GM21423 (cell line): ENCODE data around the gene RUNX2.

Source experiments
- ATAC-seq: cut with Tn5 transposase; IDR thresholded peaks from one replicate; pipeline ENCODE4 v1.9.1; 2021; ENCODE audit warnings: mild to moderate bottlenecking, moderate library complexity; ENCODE audit not compliant: unreplicated experiment

The RUNX2 gene

GRCh38 chr6:45637611-45638257 lies 309.6 kb downstream of the RUNX2 start:
- ATAC-seq, result no peak

GRCh38 chr6:45640081-45640491 lies 312.0 kb downstream of the RUNX2 start:
- ATAC-seq, result no peak

DNA sequence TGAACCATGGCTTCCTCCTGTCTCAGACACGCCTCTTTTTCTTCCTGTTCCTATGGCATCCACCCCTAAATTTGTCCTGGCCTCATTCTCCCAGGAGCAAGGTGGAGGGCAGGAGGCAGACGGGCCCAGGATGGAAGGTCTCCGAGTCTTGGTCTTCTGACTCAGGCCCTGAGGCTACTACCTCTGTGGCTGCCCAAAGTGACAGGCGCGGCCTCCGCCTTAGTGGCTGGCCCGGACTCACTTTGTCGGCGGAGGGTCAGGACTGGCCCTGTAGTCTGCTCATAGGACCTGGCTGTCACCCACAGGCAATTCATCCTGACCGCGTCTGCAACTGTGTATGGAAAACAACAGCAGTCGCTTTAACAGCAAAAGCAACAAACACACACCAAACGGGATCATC lies 312.7 kb downstream of the RUNX2 start:
- no peak for ATAC-seq

GRCh38 chr6:45642331-45643125 lies 314.4 kb downstream of the RUNX2 start:
- ATAC-seq, result no peak

GRCh38 chr6:45643126-45643525 lies 315.0 kb downstream of the RUNX2 start:
- no peak for ATAC-seq

- ATAC-seq, result no peak
Observed at GRCh38 chr6:45644720-45645119, 316.6 kb downstream of the RUNX2 start.

DNA sequence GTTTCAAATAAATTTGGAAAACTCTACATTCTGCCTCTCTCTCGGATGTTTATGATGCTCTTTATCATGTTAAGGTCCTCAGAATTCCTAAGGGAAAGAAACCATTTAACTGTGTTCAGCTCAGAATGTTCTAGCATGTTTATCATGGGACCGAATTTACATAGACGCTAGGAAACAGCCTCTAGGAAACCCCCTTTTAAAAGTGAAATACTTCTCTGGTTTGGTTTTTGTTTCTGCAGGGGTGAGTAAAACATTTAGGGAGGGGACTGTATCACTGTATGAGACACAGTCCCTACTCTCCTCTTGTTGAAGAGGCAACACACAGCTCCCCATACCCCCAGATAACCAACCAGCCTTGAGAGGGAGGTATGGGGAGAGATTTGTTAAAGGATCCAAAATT lies 317.2 kb downstream of the RUNX2 start:
- ATAC-seq, result no peak

- ATAC-seq, result no peak
Observed at GRCh38 chr6:45647341-45648261, 319.5 kb downstream of the RUNX2 start.

GRCh38 chr6:45648262-45648620 lies 320.1 kb downstream of the RUNX2 start:
- ATAC-seq, result no peak

DNA sequence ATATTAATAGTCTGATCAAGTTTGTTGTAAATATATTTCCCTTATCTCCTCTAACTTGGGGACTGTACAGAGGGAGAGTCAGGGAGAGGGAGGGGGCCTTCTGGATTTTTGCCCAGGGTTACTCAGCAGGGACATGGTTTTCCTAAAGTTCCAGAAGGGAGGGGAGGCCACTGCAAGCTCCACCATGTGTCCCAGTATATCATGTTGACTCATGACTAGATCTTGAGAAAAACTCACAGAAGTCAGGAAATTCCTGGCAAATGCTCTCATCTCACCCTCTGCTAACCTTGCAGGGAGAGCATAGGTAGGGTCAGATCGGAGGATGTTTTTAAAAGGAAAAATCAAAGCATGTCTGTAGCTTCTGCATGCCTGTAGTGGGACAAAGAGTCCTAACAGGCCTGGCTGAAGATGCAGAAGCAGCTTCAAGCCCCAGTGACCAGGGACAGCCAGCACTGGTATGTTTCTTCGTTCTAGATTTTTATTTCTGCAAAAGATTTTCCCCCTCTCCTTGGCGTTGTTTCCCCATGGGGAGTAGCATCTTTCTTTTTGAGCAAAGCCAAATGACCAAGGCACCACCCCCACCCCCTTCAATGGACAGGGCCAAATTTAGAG lies 322.5 kb downstream of the RUNX2 start:
- ATAC-seq, result no peak

GRCh38 chr6:45651301-45651700 lies 323.2 kb downstream of the RUNX2 start:
- ATAC-seq, result no peak

- ATAC-seq, result no peak
Observed at GRCh38 chr6:45652416-45652815, 324.3 kb downstream of the RUNX2 start.

- no peak for ATAC-seq
Observed at GRCh38 chr6:45653117-45653883, 325.2 kb downstream of the RUNX2 start.

DNA sequence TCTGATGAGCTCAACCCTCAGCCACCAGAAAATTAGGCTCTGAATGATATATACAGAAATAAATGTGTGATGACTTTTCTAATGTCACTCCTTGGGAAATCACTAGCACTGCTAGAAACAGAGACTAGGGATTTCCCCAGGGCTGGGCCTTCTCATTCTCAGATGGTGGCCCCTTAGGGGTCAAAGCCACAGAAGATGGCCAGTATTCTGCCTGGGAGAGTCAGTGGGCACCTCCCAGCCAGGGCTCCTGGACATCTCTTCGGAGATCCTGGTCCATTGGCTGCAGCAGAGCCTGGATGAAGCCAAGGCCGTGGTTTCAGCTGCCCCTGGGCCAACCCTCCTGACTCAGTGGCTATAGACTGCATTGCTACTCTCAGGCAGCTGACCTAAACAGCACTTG lies 326.5 kb downstream of the RUNX2 start:
- no peak for ATAC-seq

- ATAC-seq, result no peak
Observed at GRCh38 chr6:45655745-45656476, 327.8 kb downstream of the RUNX2 start.

- no peak for ATAC-seq
Observed at GRCh38 chr6:45657226-45657625, 329.1 kb downstream of the RUNX2 start.

DNA sequence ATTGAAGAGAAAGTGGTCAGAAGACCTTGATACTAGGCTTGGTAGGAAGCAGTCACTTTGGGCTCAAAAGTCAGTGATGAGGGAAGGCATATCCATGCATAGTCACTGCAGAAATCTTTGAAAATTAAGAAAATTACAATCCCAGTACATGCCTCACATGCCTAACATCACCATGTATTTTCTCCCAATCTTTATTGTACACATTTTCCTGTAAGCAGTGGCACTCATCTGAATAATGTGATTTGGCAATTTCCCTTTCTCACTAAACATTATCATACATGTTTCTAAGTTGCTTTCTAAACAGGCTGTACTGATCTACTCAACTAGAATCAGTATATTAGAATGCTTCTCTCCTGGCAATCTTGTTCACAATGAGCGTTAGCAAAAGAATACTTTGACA lies 330.3 kb downstream of the RUNX2 start:
- no peak for ATAC-seq

DNA sequence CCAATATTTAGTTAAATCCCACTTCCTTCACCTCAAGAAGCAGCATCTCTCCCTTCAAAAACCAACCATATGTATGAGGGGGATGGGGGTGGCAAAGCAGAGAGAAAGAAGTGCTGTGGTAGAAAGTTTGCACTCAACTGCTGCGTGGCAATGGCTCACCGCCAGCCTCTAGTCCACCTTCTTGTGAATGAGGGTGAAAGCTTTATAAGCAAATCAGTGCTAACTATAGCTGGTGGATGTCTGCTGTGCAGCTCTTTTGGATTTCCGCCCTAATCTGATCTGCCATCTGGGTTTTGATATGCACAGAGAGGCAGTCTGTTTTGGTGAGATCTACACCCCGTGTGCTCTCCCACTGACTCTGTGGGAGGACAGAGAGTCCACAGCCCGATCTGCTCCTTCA lies 330.8 kb downstream of the RUNX2 start:
- ATAC-seq, result no peak

GRCh38 chr6:45661661-45662060 lies 333.5 kb downstream of the RUNX2 start:
- ATAC-seq, result no peak
